GM12873 (cell line): Measurements from ENCODE around the gene RASSF6.
A peak's percentile ranks its signal among the peaks of the same experiment; 100 is the strongest.

ENCODE experiments used
- TF ChIP-seq, protein P1 (sequence below): IDR thresholded peaks from 2 replicates; pipeline ENCODE4 v1.5.1; 2012; ENCODE audit warnings: low read depth, mild to moderate bottlenecking, moderate library complexity, low read length, control low read depth; ENCODE audit not compliant: insufficient read depth; ENCODE audit errors: missing control alignments

The RASSF6 gene

DNA sequence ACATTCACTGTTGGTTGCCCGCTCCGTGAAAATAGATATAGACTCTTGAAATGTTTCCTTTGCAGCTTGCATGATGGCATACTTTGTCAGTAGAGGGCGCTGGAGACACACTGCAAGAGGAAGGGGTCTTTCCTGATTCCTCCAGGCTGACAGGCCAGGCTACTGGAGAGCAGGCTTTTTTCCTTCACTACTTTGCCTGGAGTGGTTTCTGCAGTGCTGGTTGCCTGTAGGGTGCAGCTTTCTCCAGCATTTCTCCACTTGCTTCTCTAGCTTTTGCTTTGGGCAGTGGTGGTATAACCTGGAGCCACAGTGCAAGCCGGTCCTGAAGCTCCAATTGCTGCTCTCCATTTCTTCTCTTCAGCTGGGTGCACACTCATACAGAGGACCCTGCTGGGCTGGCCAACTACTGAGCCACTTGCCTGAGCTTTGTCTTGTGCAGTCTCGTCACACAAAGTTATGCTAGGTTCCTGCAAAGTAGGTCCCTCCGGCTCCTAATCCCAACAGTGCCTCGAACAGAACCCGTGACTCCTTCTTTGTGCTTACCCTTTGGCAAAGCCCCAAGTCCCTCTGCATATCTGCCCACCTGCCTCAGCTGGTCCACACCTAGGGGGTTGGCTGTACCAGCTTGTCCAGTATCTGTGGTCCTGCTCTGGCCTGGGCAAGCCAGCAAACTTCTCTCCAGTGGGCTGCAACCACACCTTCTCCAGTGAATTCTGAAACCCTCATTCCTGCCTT is 46.3 kb downstream of the RASSF6 start:
- TF ChIP-seq, protein P1, sequence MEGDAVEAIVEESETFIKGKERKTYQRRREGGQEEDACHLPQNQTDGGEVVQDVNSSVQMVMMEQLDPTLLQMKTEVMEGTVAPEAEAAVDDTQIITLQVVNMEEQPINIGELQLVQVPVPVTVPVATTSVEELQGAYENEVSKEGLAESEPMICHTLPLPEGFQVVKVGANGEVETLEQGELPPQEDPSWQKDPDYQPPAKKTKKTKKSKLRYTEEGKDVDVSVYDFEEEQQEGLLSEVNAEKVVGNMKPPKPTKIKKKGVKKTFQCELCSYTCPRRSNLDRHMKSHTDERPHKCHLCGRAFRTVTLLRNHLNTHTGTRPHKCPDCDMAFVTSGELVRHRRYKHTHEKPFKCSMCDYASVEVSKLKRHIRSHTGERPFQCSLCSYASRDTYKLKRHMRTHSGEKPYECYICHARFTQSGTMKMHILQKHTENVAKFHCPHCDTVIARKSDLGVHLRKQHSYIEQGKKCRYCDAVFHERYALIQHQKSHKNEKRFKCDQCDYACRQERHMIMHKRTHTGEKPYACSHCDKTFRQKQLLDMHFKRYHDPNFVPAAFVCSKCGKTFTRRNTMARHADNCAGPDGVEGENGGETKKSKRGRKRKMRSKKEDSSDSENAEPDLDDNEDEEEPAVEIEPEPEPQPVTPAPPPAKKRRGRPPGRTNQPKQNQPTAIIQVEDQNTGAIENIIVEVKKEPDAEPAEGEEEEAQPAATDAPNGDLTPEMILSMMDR, result peak; percentile 93

DNA sequence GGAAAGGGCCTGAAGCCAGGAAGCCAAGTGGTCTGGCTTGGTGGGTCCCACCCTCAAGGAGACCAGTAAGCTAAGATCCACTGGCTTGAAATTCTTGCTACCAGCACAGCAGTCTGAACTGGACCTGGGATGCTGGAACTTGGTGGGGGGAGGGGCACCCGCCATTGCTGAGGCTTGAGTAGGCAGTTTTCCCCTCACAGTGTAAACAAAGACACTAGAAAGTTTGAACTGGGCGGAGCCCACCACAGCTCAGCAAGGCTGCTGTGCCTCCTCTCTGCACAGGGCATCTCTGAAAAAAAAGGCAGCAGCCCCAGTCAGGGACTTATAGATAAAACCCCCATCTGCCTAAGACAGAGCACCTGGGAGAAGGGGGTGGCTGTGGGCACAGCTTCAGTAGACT is 75.6 kb downstream of the RASSF6 start:
- TF ChIP-seq, protein P1, result no peak

DNA sequence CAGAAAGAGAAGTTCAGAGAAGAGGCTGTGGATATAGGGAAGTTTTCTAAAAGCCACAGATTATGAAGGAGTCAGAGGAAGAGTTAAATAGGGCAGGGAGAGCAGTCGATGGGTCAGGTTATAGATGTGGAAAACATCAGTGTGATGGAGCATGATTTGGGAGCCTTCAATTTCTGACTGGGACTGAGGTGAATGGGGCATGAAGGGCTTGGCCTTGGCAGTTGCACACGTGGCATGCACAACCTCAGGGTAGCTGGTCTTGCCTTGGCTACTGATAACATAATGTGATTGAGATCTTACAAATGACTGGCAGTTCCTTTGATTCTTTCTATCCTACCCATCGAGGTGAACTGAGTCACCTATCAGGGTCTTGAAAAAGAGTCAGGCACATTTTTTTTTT is 79.0 kb downstream of the RASSF6 start:
- TF ChIP-seq, protein P1, result no peak

DNA sequence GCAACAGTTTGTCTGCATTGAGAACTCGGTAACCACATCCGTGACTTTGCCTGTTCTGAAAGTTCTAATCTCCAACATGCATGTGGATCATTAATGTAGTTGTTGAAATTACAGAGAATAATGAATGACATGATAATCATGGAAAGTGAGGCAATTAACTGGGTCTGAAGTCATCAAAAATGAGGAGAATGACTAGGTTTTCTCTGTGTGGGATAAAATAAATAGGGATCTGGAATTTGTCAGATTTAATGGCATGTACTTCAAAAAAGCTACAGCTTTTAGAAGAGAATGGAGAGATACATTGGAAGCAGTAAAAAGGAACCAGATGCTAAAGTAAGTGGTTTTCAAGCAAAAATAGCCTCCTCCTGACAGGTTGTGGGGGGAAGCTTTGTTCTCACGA is 79.4 kb downstream of the RASSF6 start:
- TF ChIP-seq, protein P1, result no peak

DNA sequence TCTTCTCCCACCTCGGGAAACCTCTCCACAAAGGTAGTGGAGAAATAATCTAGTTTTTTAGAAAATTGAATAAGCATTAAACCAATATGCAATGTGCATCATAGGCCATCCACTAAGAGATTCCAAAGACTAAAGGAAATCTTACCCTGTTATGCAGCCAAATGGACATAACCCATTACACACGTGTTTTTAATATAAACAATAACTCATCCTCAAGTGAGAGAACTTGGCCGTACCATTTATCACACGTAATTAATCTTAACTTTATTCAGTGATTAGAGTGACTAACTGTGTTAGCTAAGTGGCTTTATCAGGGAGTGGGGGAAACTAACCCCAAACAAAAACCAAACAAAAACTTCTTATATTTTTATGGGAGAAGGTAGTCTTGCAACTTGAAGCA is 80.8 kb downstream of the RASSF6 start:
- TF ChIP-seq, protein P1, result no peak

DNA sequence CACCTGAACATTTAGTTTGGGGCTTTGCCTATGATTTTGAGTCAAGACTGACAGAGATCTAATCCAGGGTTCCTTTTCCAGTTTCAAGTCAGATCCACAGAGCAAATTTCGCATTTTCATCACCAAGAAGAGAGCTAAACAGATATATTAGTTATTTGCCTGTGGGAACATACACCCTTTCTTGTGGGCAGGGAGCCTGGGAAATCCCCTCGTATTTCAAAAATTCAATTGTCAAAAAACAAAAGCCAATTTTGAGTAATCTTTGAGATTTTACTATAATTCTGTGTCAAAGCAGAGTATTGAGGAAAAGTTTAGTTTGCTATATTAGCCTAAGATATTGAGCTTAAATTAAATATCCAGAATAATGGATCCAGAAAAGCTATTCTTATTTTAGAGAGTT is 82.1 kb downstream of the RASSF6 start:
- TF ChIP-seq, protein P1, result no peak

DNA sequence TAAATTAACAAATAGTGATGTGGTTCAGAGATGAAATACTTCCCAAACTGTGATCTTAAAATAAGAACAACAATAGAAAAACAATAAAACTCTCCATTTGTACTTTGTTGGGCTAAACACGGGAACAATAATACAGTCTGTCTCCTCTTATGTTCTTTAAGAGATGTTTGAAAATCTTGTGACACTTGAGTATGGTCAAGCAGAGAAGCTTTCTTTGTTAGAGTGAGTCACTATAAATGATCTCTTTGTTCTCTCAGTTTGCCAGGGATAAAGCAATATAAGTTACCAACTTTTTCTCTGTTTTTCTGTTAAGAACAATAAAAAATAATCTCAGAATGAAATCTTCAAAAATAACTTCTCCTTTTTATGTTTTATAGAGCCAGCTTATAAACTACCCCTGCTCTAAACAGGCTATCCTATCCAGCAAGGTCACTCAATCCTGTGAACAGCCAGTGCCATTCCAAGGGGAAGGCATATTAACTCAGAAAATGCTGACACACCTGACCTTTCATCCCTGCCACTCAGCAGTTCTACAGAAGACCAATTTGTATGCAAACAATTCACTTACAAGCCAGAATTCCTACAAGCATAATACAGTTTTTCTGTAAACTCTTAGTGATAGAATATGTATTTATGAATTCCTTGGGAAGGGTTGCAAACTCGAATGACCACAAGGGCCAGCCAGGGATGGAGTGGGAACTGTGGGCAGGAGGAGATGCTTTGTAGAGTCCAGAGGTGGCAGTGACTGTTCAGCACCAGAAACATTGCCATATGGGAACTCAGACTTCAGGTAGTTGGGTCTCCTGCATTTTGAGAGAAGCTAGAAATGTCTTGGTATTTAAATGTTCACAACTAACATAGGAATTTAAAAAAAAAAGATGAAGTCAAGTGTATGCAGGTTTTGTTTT is 86.5 kb downstream of the RASSF6 start:
- TF ChIP-seq, protein P1, result no peak
